T-helper 2 cell (primary cell): Measurements from ENCODE around the gene NEMP1.
A peak's percentile ranks its signal among the peaks of the same experiment; 100 is the strongest.
"Not testable (repeated sequence)": the region's sequence is repeated elsewhere in the genome, so short reads cannot be mapped to it uniquely, and the experiment has no call there.

Source experiments
- DNase-seq, 5 experiments: peaks; one replicate each; pipeline versions ENCODE4 v3.0.0 to v3.0.0-alpha.2; 2012 to 2022
- total RNA-seq, 2 donors: gene quantifications; one replicate each; lab custom pipeline; 2026; lab: John Stamatoyannopoulos, UW

Gene NEMP1
- total RNA-seq = 27.7 to 40.5 reads per million in 2 donors

DNA sequence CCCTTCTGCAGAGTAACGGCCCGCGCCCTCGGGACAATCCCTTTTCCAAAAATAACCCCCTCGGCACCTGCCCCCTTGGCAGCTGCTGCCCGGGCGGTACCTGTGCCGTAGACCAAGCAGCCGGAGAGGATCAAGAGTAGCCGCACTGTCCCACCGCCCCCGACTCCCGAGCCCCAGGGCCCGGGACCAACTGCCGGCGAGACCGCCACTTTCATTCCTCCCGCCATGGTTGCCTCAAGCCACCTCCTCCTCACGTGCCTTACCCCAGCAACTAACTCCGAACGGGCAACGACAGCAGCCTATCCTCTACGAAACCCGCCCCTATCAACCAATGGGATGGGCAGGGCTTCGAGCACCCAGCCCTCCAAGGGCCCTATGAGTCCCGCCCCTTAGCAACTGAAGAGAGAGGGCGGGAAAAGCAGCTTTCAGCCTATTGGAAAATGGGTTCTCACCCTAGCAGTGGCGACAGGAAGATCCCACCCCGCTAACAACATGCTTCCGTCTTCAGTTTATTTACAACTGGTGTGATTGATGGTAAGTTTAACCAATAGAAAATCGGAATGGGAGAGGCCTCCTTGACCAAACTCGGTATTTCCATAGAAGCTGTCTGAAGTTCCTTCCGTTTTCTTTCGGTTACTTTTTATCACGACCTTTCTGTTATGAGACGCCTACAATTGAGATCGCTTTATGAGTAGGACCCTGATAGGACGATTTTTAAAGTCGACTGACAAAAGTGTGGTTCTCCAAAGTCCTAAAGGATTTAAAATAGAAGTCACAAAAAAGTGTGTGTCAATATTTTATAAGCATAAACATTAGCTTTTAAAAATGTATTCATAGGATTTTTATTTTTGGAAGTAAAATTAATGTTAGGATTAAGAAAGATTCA lies at the start of gene NEMP1:
Gene NEMP1 (minus strand): TSS at position 273 of the 886 bp plus-strand sequence. CDS start 46 bp downstream, at position 227.
- peak; percentile 81 to 100 (median 94) for DNase-seq

- peak; percentile 54 to 89 (median 60) for DNase-seq
These were observed 49.3 kb upstream of the NEMP1 start, which contains the start of gene LRP1 for GRCh38 chr12:57127726-57128518. Gene LRP1, plus strand, starts transcription at chr12:57128483. Its CDS starts 482 bp downstream, at chr12:57128965.

- DNase-seq = peak in 3 of 5 experiments; percentile 17 to 45 (median 41)
These were observed 48.6 kb upstream of the NEMP1 start for GRCh38 chr12:57127101-57127725.

DNA sequence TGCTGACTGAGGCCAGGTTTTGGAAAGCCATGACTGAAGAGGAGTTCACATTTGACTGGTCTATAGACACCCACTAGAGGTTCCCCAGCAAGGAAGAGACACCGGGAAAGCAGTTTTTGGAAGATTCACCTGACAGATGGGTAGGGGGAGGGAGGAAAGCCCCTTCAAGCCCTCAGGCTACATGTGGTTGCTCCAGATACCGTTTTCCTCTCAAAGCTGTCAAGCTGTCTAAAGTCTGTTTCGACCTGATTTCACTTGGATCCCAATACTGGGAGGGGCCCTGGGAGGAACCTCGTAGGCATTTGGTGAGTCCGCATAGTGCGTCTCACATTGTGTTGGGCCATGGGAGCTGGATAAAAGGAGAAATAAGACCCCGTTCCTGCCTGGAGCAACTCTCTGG lies 48.0 kb upstream of the NEMP1 start:
- DNase-seq = no peak

GRCh38 chr12:57126061-57126460 lies 47.5 kb upstream of the NEMP1 start:
- no peak for DNase-seq

DNA sequence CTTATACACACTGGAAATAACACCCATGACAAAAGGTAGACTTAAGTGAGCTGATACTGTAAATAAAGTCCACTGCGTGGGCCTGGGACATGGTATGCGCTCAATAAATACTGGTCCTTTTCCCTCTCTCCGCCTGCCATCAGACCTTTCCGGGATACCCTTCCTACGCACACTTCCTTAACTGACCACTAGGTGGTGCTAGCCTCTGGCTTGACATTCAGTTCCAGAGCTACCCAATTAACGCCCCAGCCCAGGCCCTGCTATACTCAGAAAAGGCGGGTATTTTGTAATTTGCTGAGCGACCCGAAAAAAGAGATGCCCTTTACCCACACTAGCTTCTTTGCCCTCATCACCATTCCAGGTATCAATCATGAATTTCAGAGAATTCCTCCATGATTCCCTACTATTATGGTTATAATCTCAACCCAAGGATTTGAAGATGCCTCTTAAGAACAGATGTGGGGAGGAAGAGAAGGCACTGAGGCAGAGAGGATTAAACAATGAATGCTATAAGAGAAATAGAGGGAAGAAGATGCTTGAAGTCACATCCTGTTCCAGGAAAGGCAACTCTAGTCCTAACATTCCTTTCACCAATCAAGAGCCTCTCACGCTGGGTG lies 45.8 kb upstream of the NEMP1 start:
- peak in 4 of 5 experiments; percentile 50 to 77 (median 64) for DNase-seq

DNA sequence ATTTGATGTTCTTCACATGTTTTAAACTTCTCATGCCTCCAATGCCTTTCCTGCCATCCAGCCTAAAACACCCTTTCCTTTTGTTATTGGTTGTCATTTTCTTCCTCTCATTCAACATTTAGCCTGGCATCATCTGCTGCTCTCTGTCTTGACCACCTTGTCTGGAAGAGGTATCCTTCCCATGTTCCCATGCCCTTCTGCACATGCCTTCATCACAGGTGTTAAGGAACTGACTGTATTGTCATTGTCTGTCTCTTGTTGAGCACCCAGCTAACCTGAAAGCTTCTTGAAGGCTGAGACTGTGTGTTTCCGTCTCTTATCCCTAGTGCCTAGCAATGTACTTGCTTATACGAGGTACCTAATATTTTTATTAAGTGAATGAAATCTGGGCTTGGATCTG lies 45.2 kb upstream of the NEMP1 start:
- no peak for DNase-seq

DNA sequence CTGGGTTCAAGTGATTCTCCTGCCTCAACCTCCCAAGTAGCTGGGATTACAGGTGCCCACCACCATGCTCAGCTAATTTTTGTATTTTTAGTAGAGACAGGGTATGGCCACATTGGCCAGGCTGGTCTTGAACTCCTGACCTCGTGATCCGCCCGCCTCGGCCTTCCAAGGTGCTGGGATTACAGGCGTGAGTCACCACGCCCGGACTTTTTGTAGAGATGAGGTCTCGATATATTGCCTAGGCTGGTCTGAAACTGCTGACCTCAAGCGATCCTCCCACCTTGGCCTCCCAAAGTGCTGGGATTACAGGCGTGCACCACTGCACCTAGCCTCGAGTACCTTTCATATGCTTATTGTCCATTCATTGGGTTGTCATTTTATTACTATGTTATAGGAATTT lies 42.1 kb upstream of the NEMP1 start:
- not testable (repeated sequence) for DNase-seq

DNA sequence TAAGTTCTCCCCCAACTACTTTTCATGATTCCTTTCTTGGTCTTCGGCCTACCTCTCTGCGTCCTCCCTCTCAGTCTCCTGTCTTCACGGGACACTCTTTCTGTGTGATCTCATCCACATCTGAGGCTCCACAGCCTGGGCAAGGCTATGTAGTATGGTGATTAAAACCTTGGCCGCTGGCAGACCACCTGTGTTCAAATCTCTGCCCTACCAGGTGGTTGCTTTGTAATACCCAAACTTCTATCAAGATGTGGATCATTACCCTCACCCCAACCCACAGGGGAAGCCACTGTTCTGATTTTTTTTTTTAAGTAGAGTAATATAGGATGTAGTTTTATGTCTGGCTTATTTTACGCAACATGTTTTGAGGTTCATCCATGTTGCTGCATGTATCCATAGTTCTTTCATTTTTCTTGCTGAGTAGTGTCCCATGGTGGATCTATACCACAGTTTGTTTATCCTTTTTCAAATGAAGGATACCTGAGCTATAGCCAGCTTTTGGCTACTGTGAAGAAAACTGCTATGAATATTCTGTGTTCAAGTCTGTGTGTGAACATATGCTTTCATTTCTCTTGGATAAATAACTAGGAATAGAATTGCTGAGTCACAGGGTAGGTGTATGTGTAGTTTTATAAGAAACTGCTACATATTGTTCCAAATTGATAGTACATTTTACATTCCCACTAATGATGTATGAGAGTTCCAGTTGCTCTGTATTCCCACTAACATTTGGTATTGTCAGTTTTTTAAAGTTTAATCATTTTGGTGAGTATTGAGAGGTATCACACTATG lies 40.9 kb upstream of the NEMP1 start:
- no peak for DNase-seq

GRCh38 chr12:57118711-57119271 lies 40.2 kb upstream of the NEMP1 start:
- DNase-seq = no peak

- DNase-seq = no peak
These were observed 38.1 kb upstream of the NEMP1 start for GRCh38 chr12:57116580-57117281.

- DNase-seq = no peak
These were observed 34.1 kb upstream of the NEMP1 start for GRCh38 chr12:57112492-57113294.

DNA sequence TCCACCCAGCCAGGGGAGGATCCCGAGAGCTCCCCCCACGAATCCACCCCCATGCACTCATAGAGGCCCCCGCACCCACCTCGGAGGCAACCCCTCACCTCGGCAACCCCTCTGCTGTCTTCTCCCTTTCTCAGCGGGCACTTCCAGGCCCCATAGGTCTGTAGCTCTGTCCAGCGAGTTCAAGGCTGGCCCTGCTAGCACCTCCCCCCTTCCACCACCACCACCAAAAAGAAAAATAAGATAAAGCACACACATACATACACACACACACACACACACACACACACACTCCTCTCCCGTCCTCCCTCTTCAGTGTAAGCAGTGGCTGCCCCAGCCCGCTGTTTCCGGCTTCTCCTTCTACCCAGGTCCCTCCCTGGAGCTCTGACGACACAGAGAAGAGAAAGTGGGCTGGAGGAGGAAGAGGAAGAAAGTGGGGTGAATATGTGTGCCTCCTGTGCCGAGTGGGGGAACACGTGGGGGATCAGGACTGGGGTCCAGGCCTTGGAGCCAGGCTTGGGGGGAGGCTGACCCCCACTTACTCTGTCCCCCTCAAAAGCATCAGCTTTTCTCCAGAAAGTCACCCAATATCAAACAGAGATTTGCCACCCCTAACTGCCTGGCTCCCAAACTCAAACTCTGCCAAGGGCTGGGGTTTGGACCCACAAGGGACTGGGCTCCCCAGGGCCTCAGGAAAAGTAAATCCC lies 32.6 kb upstream of the NEMP1 start, which contains the start of gene STAT6:
Gene STAT6 (minus strand): TSS at position 332 of the 704 bp plus-strand sequence. CDS start 3,084 bp downstream, outside the sequence.
- peak; percentile 51 to 97 (median 84) for DNase-seq

DNA sequence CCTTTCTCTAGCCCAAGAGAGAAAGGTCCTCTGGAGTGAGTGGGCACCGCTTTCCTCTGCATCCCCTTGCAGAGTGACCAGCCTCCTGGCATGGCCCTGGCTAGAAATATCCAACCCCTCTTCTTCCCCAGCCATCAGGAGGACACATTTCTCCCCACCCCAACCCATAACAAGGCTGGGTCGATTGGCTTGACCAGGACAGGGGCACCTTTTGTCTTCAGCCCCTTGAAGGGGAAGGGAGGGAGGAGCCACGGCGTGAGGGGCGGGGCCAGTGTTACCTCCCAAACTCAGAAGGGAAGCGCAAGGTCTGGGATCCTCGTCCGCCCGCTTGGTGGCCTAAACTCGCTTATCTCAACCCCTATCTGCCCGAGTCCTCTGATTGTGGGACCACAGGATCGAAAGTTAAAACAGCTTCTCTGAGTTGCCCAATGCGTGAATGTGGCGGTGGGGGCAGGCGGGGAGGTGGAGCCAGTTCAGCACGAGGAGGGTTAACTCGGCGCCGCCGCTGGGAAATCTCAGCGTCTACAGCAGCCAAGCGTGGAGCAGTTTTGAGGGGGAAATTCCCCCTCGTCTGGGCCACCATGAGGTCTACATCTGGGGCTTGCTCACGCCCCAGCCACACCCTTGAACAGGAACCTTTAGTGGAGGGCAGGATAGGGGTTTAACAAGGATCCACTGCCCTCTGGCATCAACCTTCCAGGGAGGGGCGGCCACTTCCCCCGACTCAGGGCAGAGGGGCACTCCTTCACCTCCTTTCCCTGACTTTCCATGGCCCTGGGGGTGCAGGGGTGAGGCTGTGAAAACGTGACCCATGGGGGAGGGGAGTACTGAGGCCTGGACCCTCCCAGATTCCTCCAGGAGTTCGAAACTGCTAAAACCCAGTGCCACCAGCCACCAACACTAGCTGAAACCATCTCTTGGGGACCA lies 31.8 kb upstream of the NEMP1 start:
- DNase-seq = peak; percentile 55 to 86 (median 66)

DNA sequence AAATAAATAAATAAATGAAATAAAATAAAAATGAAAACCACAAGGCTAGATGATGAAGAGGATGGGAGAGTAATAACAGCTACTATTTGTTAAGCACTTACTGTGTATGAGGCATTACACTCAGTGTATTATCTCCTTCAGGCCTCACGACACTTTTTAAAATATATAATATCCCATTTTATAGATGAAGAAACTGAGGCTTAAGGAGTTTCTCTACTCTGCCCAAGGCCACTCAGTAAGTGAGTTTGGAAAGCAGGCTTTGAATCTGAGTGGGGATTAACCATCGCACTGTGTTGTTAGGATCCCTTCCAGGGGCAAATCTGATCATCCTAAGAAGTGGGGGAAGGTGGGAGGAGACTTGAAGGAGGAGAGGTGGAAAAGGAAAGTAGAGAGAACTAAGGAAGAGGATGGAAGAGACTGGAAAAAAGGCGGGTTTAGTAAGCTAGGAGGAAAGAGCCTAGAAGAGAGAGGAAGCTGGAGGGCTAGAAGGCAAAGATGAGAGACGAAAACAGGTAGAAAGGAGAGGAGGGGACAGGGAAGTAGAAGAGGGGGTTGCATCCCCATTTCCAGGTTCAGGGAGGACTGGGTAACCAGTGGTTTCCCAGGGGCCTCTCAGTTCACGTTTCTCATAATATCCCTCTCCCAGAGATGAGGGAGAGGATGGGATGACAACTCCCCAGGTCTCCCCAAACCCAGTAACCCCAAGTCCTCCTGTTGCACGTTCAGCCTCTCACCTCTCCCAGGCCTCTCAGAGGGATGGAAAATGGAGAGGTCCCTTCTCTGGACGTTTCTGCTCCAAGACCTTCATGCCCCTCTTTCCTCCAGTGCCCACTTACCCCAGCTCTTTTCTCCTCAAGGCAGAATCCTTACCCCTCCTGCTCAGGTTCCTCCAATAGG lies 30.9 kb upstream of the NEMP1 start:
- no peak for DNase-seq

GRCh38 chr12:57107456-57108155 lies 29.0 kb upstream of the NEMP1 start:
- no peak for DNase-seq
